Osteocyte (in vitro differentiated cells): Measurements from ENCODE around the gene TNNI3. TPM values are rescaled to one million over a fixed set of nuclear protein-coding genes. Genes with fewer than 3 reads are reported as not detected.

Experiments used
- DNase-seq: peaks from one replicate; pipeline ENCODE4 v3.0.0; 2021; ENCODE audit warnings: mixed read lengths; ENCODE audit not compliant: unreplicated experiment; ENCODE audit errors: extremely low spot score
- H3K27ac Mint-ChIP-seq: one replicate; pipeline ENCODE4 v1.8.0; 2021; ENCODE audit warnings: mild to moderate bottlenecking, mixed read lengths; ENCODE audit not compliant: unreplicated experiment
- H3K27me3 Mint-ChIP-seq: one replicate; pipeline ENCODE4 v1.8.0; 2021; ENCODE audit warnings: mixed read lengths; ENCODE audit not compliant: unreplicated experiment
- H3K36me3 Mint-ChIP-seq: one replicate; pipeline ENCODE4 v1.8.0; 2021; ENCODE audit warnings: mixed read lengths; ENCODE audit not compliant: unreplicated experiment
- H3K4me1 Mint-ChIP-seq: one replicate; pipeline ENCODE4 v1.8.0; 2021; ENCODE audit warnings: mixed read lengths; ENCODE audit not compliant: unreplicated experiment
- H3K4me3 Mint-ChIP-seq: one replicate; pipeline ENCODE4 v1.8.0; 2021; ENCODE audit warnings: mild to moderate bottlenecking, moderate library complexity, mixed read lengths; ENCODE audit not compliant: unreplicated experiment
- H3K9me3 Mint-ChIP-seq: one replicate; pipeline ENCODE4 v1.8.0; 2021; ENCODE audit warnings: mixed read lengths; ENCODE audit not compliant: unreplicated experiment
- total RNA-seq: library from RNA; stranded (reverse); gene quantifications from 2 replicates; pipeline ENCODE4 v1.2.1, GENCODE V29; 2021
- TF ChIP-seq, protein P1 (sequence below): fragments of 200-600 bp; sonication (generic); IDR thresholded peaks from 2 replicates; pipeline ENCODE4 v1.5.0; 2021; ENCODE audit warnings: antibody characterized with exemption, mild to moderate bottlenecking, moderate library complexity

TNNI3 gene
- total RNA-seq, 1 donor from 2014 or later: not detected

- TF ChIP-seq, protein P1, sequence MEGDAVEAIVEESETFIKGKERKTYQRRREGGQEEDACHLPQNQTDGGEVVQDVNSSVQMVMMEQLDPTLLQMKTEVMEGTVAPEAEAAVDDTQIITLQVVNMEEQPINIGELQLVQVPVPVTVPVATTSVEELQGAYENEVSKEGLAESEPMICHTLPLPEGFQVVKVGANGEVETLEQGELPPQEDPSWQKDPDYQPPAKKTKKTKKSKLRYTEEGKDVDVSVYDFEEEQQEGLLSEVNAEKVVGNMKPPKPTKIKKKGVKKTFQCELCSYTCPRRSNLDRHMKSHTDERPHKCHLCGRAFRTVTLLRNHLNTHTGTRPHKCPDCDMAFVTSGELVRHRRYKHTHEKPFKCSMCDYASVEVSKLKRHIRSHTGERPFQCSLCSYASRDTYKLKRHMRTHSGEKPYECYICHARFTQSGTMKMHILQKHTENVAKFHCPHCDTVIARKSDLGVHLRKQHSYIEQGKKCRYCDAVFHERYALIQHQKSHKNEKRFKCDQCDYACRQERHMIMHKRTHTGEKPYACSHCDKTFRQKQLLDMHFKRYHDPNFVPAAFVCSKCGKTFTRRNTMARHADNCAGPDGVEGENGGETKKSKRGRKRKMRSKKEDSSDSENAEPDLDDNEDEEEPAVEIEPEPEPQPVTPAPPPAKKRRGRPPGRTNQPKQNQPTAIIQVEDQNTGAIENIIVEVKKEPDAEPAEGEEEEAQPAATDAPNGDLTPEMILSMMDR: no peak
Observed at GRCh38 chr19:55115446-55116065, 42.0 kb downstream of the TNNI3 start.

DNA sequence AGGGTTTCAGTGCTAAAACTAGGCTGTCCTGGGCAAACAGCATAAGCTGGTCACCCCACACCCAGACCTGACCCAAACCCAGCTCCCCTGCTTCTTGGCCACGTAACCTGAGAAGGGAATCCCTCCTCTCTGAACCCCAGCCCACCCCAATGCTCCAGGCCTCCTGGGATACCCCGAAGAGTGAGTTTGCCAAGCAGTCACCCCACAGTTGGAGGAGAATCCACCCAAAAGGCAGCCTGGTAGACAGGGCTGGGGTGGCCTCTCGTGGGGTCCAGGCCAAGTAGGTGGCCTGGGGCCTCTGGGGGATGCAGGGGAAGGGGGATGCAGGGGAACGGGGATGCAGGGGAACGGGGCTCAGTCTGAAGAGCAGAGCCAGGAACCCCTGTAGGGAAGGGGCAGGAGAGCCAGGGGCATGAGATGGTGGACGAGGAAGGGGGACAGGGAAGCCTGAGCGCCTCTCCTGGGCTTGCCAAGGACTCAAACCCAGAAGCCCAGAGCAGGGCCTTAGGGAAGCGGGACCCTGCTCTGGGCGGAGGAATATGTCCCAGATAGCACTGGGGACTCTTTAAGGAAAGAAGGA lies 42.9 kb downstream of the TNNI3 start:
- TF ChIP-seq, protein P1: no peak
- H3K9me3 Mint-ChIP-seq: no peaks in the 10 kb centered on the region
- H3K4me1 Mint-ChIP-seq: peaks cover 46% of the 10 kb centered on the region
- H3K36me3 Mint-ChIP-seq: peaks cover 7% of the 10 kb centered on the region
- peaks cover 1% of the 10 kb centered on the region for H3K27me3 Mint-ChIP-seq
- peak overlapping the region; percentile 94 for H3K4me3 Mint-ChIP-seq
- DNase-seq: no peak
- peak overlapping the region; percentile 95 for H3K27ac Mint-ChIP-seq

More at GRCh38 chr19:55115446-55116065, 42.0 kb downstream of the TNNI3 start:
- Mint-ChIP-seq H3K27me3 (peaks cover 2% of the 10 kb centered on the region), H3K36me3 (peaks cover 4% of the 10 kb centered on the region), H3K9me3 (no peaks in the 10 kb centered on the region), H3K4me3 (peak overlapping the region; percentile 94), H3K27ac (peak overlapping the region; percentile 95), H3K4me1 (peaks cover 43% of the 10 kb centered on the region)
- no peak for DNase-seq

GRCh38 chr19:55113570-55114039 lies 43.9 kb downstream of the TNNI3 start:
- DNase-seq: peak; percentile 96
- TF ChIP-seq, protein P1: no peak
- H3K4me1 Mint-ChIP-seq: peaks cover 48% of the 10 kb centered on the region

GRCh38 chr19:55112777-55113569 lies 44.6 kb downstream of the TNNI3 start:
- Mint-ChIP-seq H3K4me1 (peaks cover 43% of the 10 kb centered on the region), H3K9me3 (no peaks in the 10 kb centered on the region), H3K27me3 (no peaks in the 10 kb centered on the region), H3K4me3 (peak overlapping the region; percentile 51), H3K36me3 (peaks cover 14% of the 10 kb centered on the region), H3K27ac (peak overlapping the region; percentile 95)
- DNase-seq: no peak
- TF ChIP-seq, protein P1: no peak

More at GRCh38 chr19:55113570-55114039, 43.9 kb downstream of the TNNI3 start:
- no peaks in the 10 kb centered on the region for H3K9me3 Mint-ChIP-seq
- H3K36me3 Mint-ChIP-seq: peaks cover 14% of the 10 kb centered on the region
- peak overlapping the region; percentile 51 for H3K4me3 Mint-ChIP-seq
- no peaks in the 10 kb centered on the region for H3K27me3 Mint-ChIP-seq
- peak overlapping the region; percentile 95 for H3K27ac Mint-ChIP-seq
